H1 (cell line): Measurements from ENCODE around the gene PIBF1. TPM values are rescaled to one million over a fixed set of nuclear protein-coding genes. Genes with fewer than 3 reads are reported as not detected.

ENCODE experiments used
- CTCF ChIA-PET: fragments of 300-600 bp; sonication (Branson Sonifier 250); formaldehyde crosslinking; loops from one replicate; lab custom pipeline; 2021; ENCODE audit not compliant: partially characterized antibody; lab: Charles Lee
- POLR2A ChIA-PET: fragments of 300-600 bp; sonication (Branson Sonifier 250); formaldehyde crosslinking; loops from one replicate; lab custom pipeline; 2021; ENCODE audit warnings: inconsistent platforms; ENCODE audit not compliant: partially characterized antibody; lab: Charles Lee
- DNase-seq, 2 experiments: peaks; one replicate each; pipeline versions ENCODE4 v3.0.0 to v3.0.0-alpha.2; 2010 to 2022; ENCODE audit warnings: low spot score in 2 of 2, low read depth in 1 of 2, mixed read lengths in 1 of 2
- FAIRE-seq: peaks from 2 replicates; lab custom pipeline; 2011; peaks lifted over from hg19 to GRCh38; lab: Jason Lieb, UNC
- H2AFZ ChIP-seq: 2 replicates; pipeline ENCODE4 v1.8.1; 2012; ENCODE audit warnings: low read length, inconsistent platforms
- H2AK5ac ChIP-seq: 2 replicates; pipeline ENCODE4 v1.6.1; 2013; ENCODE audit warnings: low read depth, low read length
- H2BK120ac ChIP-seq: replicated peaks from 2 replicates; pipeline ENCODE3; 2013; ENCODE audit warnings: low read depth, low read length, inconsistent platforms
- H2BK12ac ChIP-seq: 2 replicates; pipeline ENCODE4 v1.6.1; 2013; ENCODE audit warnings: low read depth, low read length
- H2BK15ac ChIP-seq: 2 replicates; pipeline ENCODE4 v1.6.1; 2013; ENCODE audit warnings: low read length
- H2BK20ac ChIP-seq: 2 replicates; pipeline ENCODE4 v1.6.1; 2013; ENCODE audit warnings: low read length
- H2BK5ac ChIP-seq: 2 replicates; pipeline ENCODE4 v1.6.1; 2013; ENCODE audit warnings: low read depth, low read length
- H3K14ac ChIP-seq: 2 replicates; pipeline ENCODE4 v1.6.1; 2013; ENCODE audit warnings: inconsistent platforms; ENCODE audit not compliant: insufficient read length
- H3K18ac ChIP-seq: 2 replicates; pipeline ENCODE4 v1.6.1; 2013; ENCODE audit warnings: low read length; ENCODE audit errors: extremely low read depth
- H3K23ac ChIP-seq: 2 replicates; pipeline ENCODE4 v1.6.1; 2013; ENCODE audit warnings: inconsistent platforms; ENCODE audit not compliant: insufficient read length
- H3K23me2 ChIP-seq: 2 replicates; pipeline ENCODE4 v1.6.1; 2013; ENCODE audit warnings: low read depth, low read length
- H3K27ac ChIP-seq: 2 replicates; pipeline ENCODE4 v1.6.1; 2011; ENCODE audit warnings: low read depth, low read length, inconsistent platforms
- H3K27me3 ChIP-seq, 4 experiments: replicated peaks in 1 of 4; 1 replicate in 1 of 4; 2 replicates in 3 of 4; pipeline versions ENCODE4 v1.6.1 to v1.8.1; 2011 to 2013; ENCODE audit warnings: low read length in 3 of 4, mild to moderate bottlenecking in 3 of 4, inconsistent platforms in 2 of 4, mixed read lengths in 2 of 4, moderate library complexity in 1 of 4; ENCODE audit not compliant: control insufficient read depth in 3 of 4, insufficient read depth in 3 of 4; ENCODE audit errors: extremely low read depth in 1 of 4
- H3K36me3 ChIP-seq, 4 experiments: 2 replicates each; pipeline versions ENCODE4 v1.6.1 to v1.8.1; 2011 to 2013; ENCODE audit warnings: mild to moderate bottlenecking in 4 of 4, low read length in 3 of 4, moderate library complexity in 2 of 4, control low read depth in 1 of 4, inconsistent platforms in 1 of 4; ENCODE audit not compliant: insufficient read depth in 4 of 4, control insufficient read depth in 2 of 4
- H3K4ac ChIP-seq: replicated peaks from 2 replicates; pipeline ENCODE3; 2013; ENCODE audit warnings: low read length, low read depth, mixed read lengths, inconsistent platforms; ENCODE audit not compliant: insufficient read length
- H3K4me1 ChIP-seq, 4 experiments: replicated peaks in 1 of 4; 1 replicate in 1 of 4; 2 replicates in 3 of 4; pipeline versions ENCODE4 v1.6.1 to v1.8.1; 2011 to 2013; ENCODE audit warnings: low read length in 3 of 4, inconsistent platforms in 2 of 4, mixed read lengths in 1 of 4; ENCODE audit not compliant: insufficient read depth in 4 of 4, control insufficient read depth in 3 of 4
- H3K4me2 ChIP-seq, 2 experiments: 2 replicates each; pipeline versions ENCODE4 v1.6.1 to v1.8.1; 2011 to 2013; ENCODE audit warnings: low read depth in 2 of 2, low read length in 2 of 2, control low read depth in 1 of 2, inconsistent platforms in 1 of 2, mild to moderate bottlenecking in 1 of 2; ENCODE audit not compliant: insufficient read depth in 1 of 2
- H3K4me3 ChIP-seq, 4 experiments: fragments of 200-600, 300-600 bp in 1 of 4; sonication (generic), shearing (Covaris generic), sonication (Bioruptor Twin) in 1 of 4; 2 replicates each; pipeline versions ENCODE4 v1.5.1 to v1.8.1; 2011 to 2016; ENCODE audit warnings: low read length in 4 of 4, low read depth in 3 of 4, control low read depth in 2 of 4, inconsistent platforms in 2 of 4, mild to moderate bottlenecking in 2 of 4, mixed read lengths in 1 of 4, moderate library complexity in 1 of 4; ENCODE audit not compliant: insufficient read depth in 2 of 4; ENCODE audit errors: extremely low read depth in 1 of 4
- H3K56ac ChIP-seq: replicated peaks from 2 replicates; pipeline ENCODE3; 2013; ENCODE audit warnings: low read depth, mild to moderate bottlenecking, mixed read lengths, low read length, inconsistent platforms; ENCODE audit not compliant: insufficient read length
- H3K79me1 ChIP-seq: 2 replicates; pipeline ENCODE4 v1.6.1; 2013; ENCODE audit warnings: low read depth, low read length, control low read depth
- H3K79me2 ChIP-seq, 2 experiments: 2 replicates each; pipeline versions ENCODE4 v1.6.1 to v1.8.1; 2012 to 2013; ENCODE audit warnings: low read length in 2 of 2, mild to moderate bottlenecking in 2 of 2, inconsistent platforms in 1 of 2; ENCODE audit not compliant: insufficient read depth in 2 of 2, control insufficient read depth in 1 of 2
- H3K9ac ChIP-seq, 4 experiments: replicated peaks in 1 of 4; 1 replicate in 1 of 4; 2 replicates in 3 of 4; pipeline versions ENCODE4 v1.6.1 to v1.8.1; 2011 to 2013; ENCODE audit warnings: low read depth in 3 of 4, low read length in 3 of 4, control low read depth in 2 of 4, mild to moderate bottlenecking in 2 of 4, moderate library complexity in 2 of 4, inconsistent platforms in 1 of 4; ENCODE audit errors: extremely low read depth in 1 of 4
- H3K9me3 ChIP-seq, 2 experiments: 2 replicates each; pipeline versions ENCODE4 v1.6.1 to v1.8.1; 2012 to 2013; ENCODE audit warnings: mild to moderate bottlenecking in 2 of 2, moderate library complexity in 2 of 2, control low read depth in 1 of 2, inconsistent platforms in 1 of 2, low read depth in 1 of 2, low read length in 1 of 2, mixed read lengths in 1 of 2; ENCODE audit not compliant: insufficient read depth in 2 of 2
- H4K20me1 ChIP-seq, 2 experiments: replicated peaks in 1 of 2; 2 replicates each; pipeline versions ENCODE3 to v1.8.1; 2011 to 2013; ENCODE audit warnings: inconsistent platforms in 2 of 2, low read length in 2 of 2, mild to moderate bottlenecking in 1 of 2; ENCODE audit not compliant: insufficient read depth in 2 of 2, control insufficient read depth in 1 of 2
- H4K5ac ChIP-seq: 2 replicates; pipeline ENCODE4 v1.6.1; 2013; ENCODE audit warnings: low read length, low read depth, mixed read lengths, inconsistent platforms; ENCODE audit not compliant: insufficient read length
- H4K8ac ChIP-seq: 2 replicates; pipeline ENCODE4 v1.8.0; 2013; ENCODE audit warnings: mild to moderate bottlenecking, moderate library complexity, low read length, inconsistent platforms; ENCODE audit not compliant: insufficient read depth; ENCODE audit errors: extremely low read depth
- H4K91ac ChIP-seq: replicated peaks from 2 replicates; pipeline ENCODE3; 2013; ENCODE audit warnings: low read length, mixed read lengths, inconsistent platforms; ENCODE audit not compliant: insufficient read length
- BACH1 ChIP-seq: IDR thresholded peaks from 2 replicates; pipeline ENCODE4 v1.6.1; 2012; ENCODE audit warnings: low read length, improper control_type of control experiment
- CBX5 ChIP-seq: fragments of 300-800, 300-1000 bp; sonication (generic); IDR thresholded peaks from 2 replicates; pipeline ENCODE4 v1.7.1; 2016; ENCODE audit warnings: antibody characterized with exemption, low read length, low read depth
- CEBPB ChIP-seq: IDR thresholded peaks from 2 replicates; pipeline ENCODE4 v1.6.1; 2012; ENCODE audit warnings: low read depth, low read length
- KDM1A ChIP-seq: fragments of 200-600, 300-600 bp; sonication (generic); IDR thresholded peaks from 2 replicates; pipeline ENCODE4 v1.7.1; 2016; ENCODE audit warnings: mild to moderate bottlenecking, low read length, borderline replicate concordance
- PHF8 ChIP-seq: fragments of 200-600 bp; sonication (generic); conservative IDR thresholded peaks from 2 replicates; pipeline ENCODE4 v1.7.1; 2012; ENCODE audit warnings: low read depth, mild to moderate bottlenecking, inconsistent platforms, low read length, moderate library complexity
- POLR2A ChIP-seq, 2 experiments: IDR thresholded peaks; 1 replicate in 1 of 2; 2 replicates in 1 of 2; pipeline ENCODE4 v1.6.1; 2011; ENCODE audit warnings: low read depth in 2 of 2, low read length in 2 of 2, mild to moderate bottlenecking in 2 of 2; ENCODE audit errors: control extremely low read depth in 1 of 2
- POLR2AphosphoS5 ChIP-seq: IDR thresholded peaks from 2 replicates; pipeline ENCODE4 v1.6.1; 2011; ENCODE audit warnings: low read depth, low read length
- RBBP5 ChIP-seq: IDR thresholded peaks from 2 replicates; pipeline ENCODE4 v1.7.1; 2012; ENCODE audit warnings: low read depth, mild to moderate bottlenecking, inconsistent platforms, low read length, moderate library complexity, borderline replicate concordance
- RXRA ChIP-seq: IDR thresholded peaks from 2 replicates; pipeline ENCODE4 v1.6.1; 2011; ENCODE audit warnings: low read depth, mild to moderate bottlenecking, low read length, moderate library complexity; ENCODE audit not compliant: insufficient read depth
- SP4 ChIP-seq: IDR thresholded peaks from 2 replicates; pipeline ENCODE4 v1.6.1; 2012; ENCODE audit warnings: low read length, inconsistent platforms
- SRF ChIP-seq: IDR thresholded peaks from 2 replicates; pipeline ENCODE4 v1.6.1; 2011; ENCODE audit warnings: mild to moderate bottlenecking, low read depth, low read length, moderate library complexity
- USF2 ChIP-seq: IDR thresholded peaks from 2 replicates; pipeline ENCODE4 v1.6.1; 2011; ENCODE audit warnings: low read length, improper control_type of control experiment
- ZNF274 ChIP-seq: IDR thresholded peaks from 2 replicates; pipeline ENCODE4 v1.7.0; 2012; ENCODE audit warnings: low read length, borderline replicate concordance; ENCODE audit errors: extremely low read depth
- WGBS, 2 experiments: shearing (Covaris generic) in 1 of 2; methylation state at CpG; one replicate each; pipeline versions ENCODE4 v1.1.6 to v1.1.7; 2013 to 2015; ENCODE audit warnings: low lambda C conversion rate in 2 of 2, mixed read lengths in 2 of 2, inconsistent platforms in 1 of 2, low coverage in 1 of 2, missing lambda C conversion rate in 1 of 2; ENCODE audit not compliant: insufficient replicate concordance in 2 of 2, insufficient coverage in 1 of 2, insufficient read length in 1 of 2; ENCODE audit errors: extremely low coverage in 1 of 2, missing lambda C conversion rate in 1 of 2; 5-methylcytosine and 5-hydroxymethylcytosine counted together
- polyA plus RNA-seq, 7 experiments: library from polyadenylated mRNA; depleted of rRNA in 3 of 7; stranded (reverse) in 5 of 7; unstranded in 2 of 7; fragments of >200 nt in 5 of 7; fragments of 200-250 nt in 2 of 7; gene quantifications; 1 replicate in 5 of 7; 2 replicates in 1 of 7; 4 replicates in 1 of 7; pipeline versions ENCODE4 v1.2.1 to v1.2.3, GENCODE V29; 2011 to 2013; ENCODE audit warnings: missing spikeins in 2 of 7, mixed read lengths in 2 of 7
- total RNA-seq: library from RNA; stranded (reverse); fragmentation: NEBNext Ultra II Directional; extraction: Animal tissue kit (Norgen Biotek cat#: 25700); gene quantifications from 2 replicates; pipeline ENCODE4 v1.2.1, GENCODE V29; 2021

Gene PIBF1
- total and polyA plus RNA-seq, 2 of the 8 experiments (the other 6 are each of a cell fraction or from before 2014, with no cell fraction given), result 1.1 to 13.2 TPM

GRCh38 chr13:73054712-73055111 is 272.8 kb downstream of the PIBF1 start:
- no peak overlapping the region for H3K56ac ChIP-seq
- CTCF ChIA-PET, result interaction anchor here (1.1 to 1.5 kb wide), 4 partner anchors 51 to 103 kb away, joined by 3 to 4 read pairs (median 3); no protein-coding TSS in a partner anchor
- no peak for TF ChIP-seq ZNF274
- no peak for TF ChIP-seq SRF
- no peak for TF ChIP-seq RXRA
- TF ChIP-seq KDM1A, result no peak
- no peak for TF ChIP-seq USF2
- no peak for TF ChIP-seq PHF8
- TF ChIP-seq CBX5, result no peak
- TF ChIP-seq RBBP5, result no peak
- no peak for TF ChIP-seq POLR2AphosphoS5
- no peak for TF ChIP-seq SP4
- TF ChIP-seq BACH1, result no peak
- no peak for TF ChIP-seq CEBPB
- TF ChIP-seq POLR2A (IDR thresholded peaks at IDR 0.05; ENCODE audit: control extremely low read depth in 1 of 2, low read depth in 2 of 2, low read length in 2 of 2), result no peak

More at GRCh38 chr13:73054712-73055111, 272.8 kb downstream of the PIBF1 start:
- 59% methylated on average over 5 of the region's 5 CpGs; no CpG with 5 or more reads in 1 of the 2 experiments for WGBS, 2 experiments
- peaks cover under 1% of the 10 kb centered on the region; the same call in 1 of the 2 replicates for H3K23me2 ChIP-seq
- POLR2A ChIA-PET, result no interaction called here
- FAIRE-seq (no peak), DNase-seq (no peak)
- H3K79me1 ChIP-seq, result no peaks in the 10 kb centered on the region
- H2BK5ac ChIP-seq, result no peak overlapping the region
- no peak overlapping the region for H2BK12ac ChIP-seq
- H2AFZ ChIP-seq, result no peak overlapping the region
- H3K27ac ChIP-seq, result no peak overlapping the region
- H3K4me3 ChIP-seq, result no peak overlapping the region
- H4K91ac ChIP-seq, result no peak overlapping the region
- H2BK120ac ChIP-seq, result no peak overlapping the region
- no peak overlapping the region for H2AK5ac ChIP-seq
- no peaks in the 10 kb centered on the region for H4K20me1 ChIP-seq
- no peaks in the 10 kb centered on the region for H3K36me3 ChIP-seq
- peaks cover 1 to 17% (median 10%) of the 10 kb centered on the region in 4 experiments for H3K27me3 ChIP-seq
- no peak overlapping the region for H3K23ac ChIP-seq
- H3K4ac ChIP-seq, result no peak overlapping the region
- no peak overlapping the region for H4K8ac ChIP-seq
- peaks cover 0 to 2% (median 1%) of the 10 kb centered on the region in 4 experiments; a peak in 2 of 7 replicates for H3K4me1 ChIP-seq
- H3K9ac ChIP-seq, result no peak overlapping the region
- H3K4me2 ChIP-seq, result no peak overlapping the region
- no peak overlapping the region for H2BK15ac ChIP-seq
- no peak overlapping the region for H4K5ac ChIP-seq
- no peak overlapping the region for H3K18ac ChIP-seq
- no peaks in the 10 kb centered on the region for H3K79me2 ChIP-seq
- no peak overlapping the region for H3K14ac ChIP-seq
- no peak overlapping the region for H2BK20ac ChIP-seq
- no peaks in the 10 kb centered on the region for H3K9me3 ChIP-seq
